Measurements from ENCODE around the gene ZNF582. TPM values are rescaled to one million over a fixed set of nuclear protein-coding genes. Genes with fewer than 3 reads are reported as not detected.

The ZNF582 gene
- total and polyA plus RNA-seq, 7 donors, result 2.0 to 5.5 (median 3.9) TPM

- Histone ChIP-seq H3K27ac (no peak overlapping the region), H3K9me3 (peaks cover 0 to 13% (median 11%) of the 10 kb centered on the region in 4 donors), H3K4me3 (peak overlapping the region in 1 of 4 donors; percentile 79), H3K36me3 (peaks cover 10 to 36% (median 32%) of the 10 kb centered on the region in 4 donors), H3K27me3 (no peaks in the 10 kb centered on the region), H3K4me1 (peaks cover 0 to 17% (median 15%) of the 10 kb centered on the region in 4 donors)
- TF ChIP-seq EP300 (IDR thresholded peaks at IDR 0.05) (no peak), POLR2A (IDR thresholded peaks at IDR 0.05) (no peak), POLR2AphosphoS5 (IDR thresholded peaks at IDR 0.05) (no peak), CTCF (IDR thresholded peaks at IDR 0.05) (no peak)
- 93 to 96% methylated on average over 4 of the region's 4 CpGs for WGBS, 2 donors
- intact Hi-C loops (cut with DNase I), result no loop called here
- DNase-seq, result no peak
Measured at GRCh38 chr19:56405062-56405461, 11.7 kb upstream of the ZNF582 start.

- no peak for TF ChIP-seq CTCF (IDR thresholded peaks at IDR 0.05)
- TF ChIP-seq EP300 (IDR thresholded peaks at IDR 0.05), result no peak
- no peak for TF ChIP-seq POLR2A (IDR thresholded peaks at IDR 0.05)
- no peak for TF ChIP-seq POLR2AphosphoS5 (IDR thresholded peaks at IDR 0.05)
- Histone ChIP-seq H3K4me1 (peaks cover 0 to 17% (median 15%) of the 10 kb centered on the region in 4 donors), H3K27ac (peak overlapping the region in 3 of 4 donors; percentile 89 to 96 (median 93)), H3K27me3 (no peaks in the 10 kb centered on the region), H3K36me3 (peaks cover 10 to 33% (median 29%) of the 10 kb centered on the region in 4 donors), H3K4me3 (peak overlapping the region; percentile 61 to 79 (median 73)), H3K9me3 (peaks cover 0 to 13% (median 10%) of the 10 kb centered on the region in 4 donors)
- intact Hi-C loops (cut with DNase I), result loop anchor here (1.0 to 5.0 kb wide), 3 partner anchors 11 to 163 kb away; partner anchors contain the start of genes ZNF470, ZNF582 and ZNF667
- DNase-seq, result no peak
- WGBS, 2 donors, result 63 to 76% methylated on average over 9 of the region's 9 CpGs
Measured at GRCh38 chr19:56404705-56405056, 11.3 kb upstream of the ZNF582 start.

GRCh38 chr19:56403764-56404704 lies 10.7 kb upstream of the ZNF582 start, which contains the start of gene ZNF583:
TSS of gene ZNF583 (plus strand) at chr19:56404332. CDS start at chr19:56407115, 2,783 bp downstream.
- TF ChIP-seq CTCF (IDR thresholded peaks at IDR 0.05) (no peak), POLR2AphosphoS5 (IDR thresholded peaks at IDR 0.05) (peak in 3 of 4 donors; percentile 53 to 60 (median 58)), POLR2A (IDR thresholded peaks at IDR 0.05) (no peak), EP300 (IDR thresholded peaks at IDR 0.05) (no peak)
- H3K4me1 ChIP-seq, result peaks cover 0 to 17% (median 15%) of the 10 kb centered on the region in 4 donors
- intact Hi-C loops (cut with DNase I), result loop anchor here (1.0 to 5.0 kb wide), 3 partner anchors 11 to 163 kb away; partner anchors contain the start of genes ZNF470, ZNF582 and ZNF667
- WGBS, 2 donors, result 1% methylated on average over 70 of the region's 70 CpGs
- peak within 1 kb of the TSS; percentile 61 to 79 (median 73) for H3K4me3 ChIP-seq
- peaks cover 0 to 15% (median 8%) of the 10 kb centered on the region in 4 donors for H3K9me3 ChIP-seq
- H3K27me3 ChIP-seq, result no peaks in the 10 kb centered on the region
- peaks cover 11 to 33% (median 25%) of the 10 kb centered on the region in 4 donors for H3K36me3 ChIP-seq
- peak; percentile 99 for DNase-seq
- H3K27ac ChIP-seq, result peak within 1 kb of the TSS; percentile 89 to 96 (median 94)

GRCh38 chr19:56403261-56403660 lies 9.9 kb upstream of the ZNF582 start:
- TF ChIP-seq CTCF (IDR thresholded peaks at IDR 0.05) (no peak), POLR2AphosphoS5 (IDR thresholded peaks at IDR 0.05) (no peak), POLR2A (IDR thresholded peaks at IDR 0.05) (no peak), EP300 (IDR thresholded peaks at IDR 0.05) (no peak)
- peaks cover 9 to 28% (median 17%) of the 10 kb centered on the region in 4 donors for H3K36me3 ChIP-seq
- peak overlapping the region; percentile 61 to 79 (median 73) for H3K4me3 ChIP-seq
- no peaks in the 10 kb centered on the region for H3K27me3 ChIP-seq
- 21 to 46% methylated on average over 9 of the region's 9 CpGs for WGBS, 2 donors
- peak overlapping the region; percentile 89 to 96 (median 94) for H3K27ac ChIP-seq
- intact Hi-C loops (cut with DNase I), result loop anchor here (5.0 kb wide), 2 partner anchors 74 to 164 kb away; partner anchors contain the start of genes ZNF470 and ZNF667
- DNase-seq, result no peak
- peaks cover 0 to 12% (median 8%) of the 10 kb centered on the region in 4 donors for H3K9me3 ChIP-seq
- H3K4me1 ChIP-seq, result peaks cover 0 to 17% (median 15%) of the 10 kb centered on the region in 4 donors
